ENCODE results near the gene WNT5A.

The WNT5A gene

GRCh38 chr3:55486857-55487380, at the start of gene WNT5A (continued):
- TF ChIP-seq, protein P1, sequence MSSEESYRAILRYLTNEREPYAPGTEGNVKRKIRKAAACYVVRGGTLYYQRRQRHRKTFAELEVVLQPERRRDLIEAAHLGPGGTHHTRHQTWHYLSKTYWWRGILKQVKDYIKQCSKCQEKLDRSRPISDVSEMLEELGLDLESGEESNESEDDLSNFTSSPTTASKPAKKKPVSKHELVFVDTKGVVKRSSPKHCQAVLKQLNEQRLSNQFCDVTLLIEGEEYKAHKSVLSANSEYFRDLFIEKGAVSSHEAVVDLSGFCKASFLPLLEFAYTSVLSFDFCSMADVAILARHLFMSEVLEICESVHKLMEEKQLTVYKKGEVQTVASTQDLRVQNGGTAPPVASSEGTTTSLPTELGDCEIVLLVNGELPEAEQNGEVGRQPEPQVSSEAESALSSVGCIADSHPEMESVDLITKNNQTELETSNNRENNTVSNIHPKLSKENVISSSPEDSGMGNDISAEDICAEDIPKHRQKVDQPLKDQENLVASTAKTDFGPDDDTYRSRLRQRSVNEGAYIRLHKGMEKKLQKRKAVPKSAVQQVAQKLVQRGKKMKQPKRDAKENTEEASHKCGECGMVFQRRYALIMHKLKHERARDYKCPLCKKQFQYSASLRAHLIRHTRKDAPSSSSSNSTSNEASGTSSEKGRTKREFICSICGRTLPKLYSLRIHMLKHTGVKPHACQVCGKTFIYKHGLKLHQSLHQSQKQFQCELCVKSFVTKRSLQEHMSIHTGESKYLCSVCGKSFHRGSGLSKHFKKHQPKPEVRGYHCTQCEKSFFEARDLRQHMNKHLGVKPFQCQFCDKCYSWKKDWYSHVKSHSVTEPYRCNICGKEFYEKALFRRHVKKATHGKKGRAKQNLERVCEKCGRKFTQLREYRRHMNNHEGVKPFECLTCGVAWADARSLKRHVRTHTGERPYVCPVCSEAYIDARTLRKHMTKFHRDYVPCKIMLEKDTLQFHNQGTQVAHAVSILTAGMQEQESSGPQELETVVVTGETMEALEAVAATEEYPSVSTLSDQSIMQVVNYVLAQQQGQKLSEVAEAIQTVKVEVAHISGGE (tag by site-specific recombination; conservative IDR thresholded peaks at IDR 0.05; ENCODE audit: low read depth) = no peak
- peak; percentile 31; the same call in 1 of the 2 replicates for TF ChIP-seq ZNF596 (tag by site-specific recombination; IDR thresholded peaks at IDR 0.05)
- TF ChIP-seq FEZF1 (tag by site-specific recombination; IDR thresholded peaks at IDR 0.05) = peak; percentile 56; the same call in 1 of the 2 replicates
- no peak for TF ChIP-seq ZNF843 (tag by site-specific recombination; IDR thresholded peaks at IDR 0.05)
- no peak for TF ChIP-seq ZNF133 (tag by site-specific recombination; IDR thresholded peaks at IDR 0.05)
- TF ChIP-seq ZBTB20 (tag by site-specific recombination; IDR thresholded peaks at IDR 0.05) = peak; percentile 61; the same call in 1 of the 2 replicates
- no peak for TF ChIP-seq TRIM28 (IDR thresholded peaks at IDR 0.05; ENCODE audit: borderline replicate concordance, low read length)
- no peak for TF ChIP-seq ZNF169 (tag by site-specific recombination; IDR thresholded peaks at IDR 0.05)
- TF ChIP-seq ZXDB (tag by site-specific recombination; IDR thresholded peaks at IDR 0.05) = no peak
- no peak for TF ChIP-seq ZSCAN23 (tag by site-specific recombination; IDR thresholded peaks at IDR 0.05)
- TF ChIP-seq, protein P2, sequence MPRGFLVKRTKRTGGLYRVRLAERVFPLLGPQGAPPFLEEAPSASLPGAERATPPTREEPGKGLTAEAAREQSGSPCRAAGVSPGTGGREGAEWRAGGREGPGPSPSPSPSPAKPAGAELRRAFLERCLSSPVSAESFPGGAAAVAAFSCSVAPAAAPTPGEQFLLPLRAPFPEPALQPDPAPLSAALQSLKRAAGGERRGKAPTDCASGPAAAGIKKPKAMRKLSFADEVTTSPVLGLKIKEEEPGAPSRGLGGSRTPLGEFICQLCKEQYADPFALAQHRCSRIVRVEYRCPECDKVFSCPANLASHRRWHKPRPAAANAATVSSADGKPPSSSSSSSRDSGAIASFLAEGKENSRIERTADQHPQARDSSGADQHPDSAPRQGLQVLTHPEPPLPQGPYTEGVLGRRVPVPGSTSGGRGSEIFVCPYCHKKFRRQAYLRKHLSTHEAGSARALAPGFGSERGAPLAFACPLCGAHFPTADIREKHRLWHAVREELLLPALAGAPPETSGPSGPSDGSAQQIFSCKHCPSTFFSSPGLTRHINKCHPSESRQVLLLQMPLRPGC (tag by site-specific recombination; IDR thresholded peaks at IDR 0.05) = 0 out of 2 replicates have a peak, but pooled peaks have one; percentile 16
- no peak for TF ChIP-seq ZNF629 (tag by site-specific recombination; IDR thresholded peaks at IDR 0.05)
- no peak for TF ChIP-seq SP3 (tag by site-specific recombination; IDR thresholded peaks at IDR 0.05)
- no peak for TF ChIP-seq ZNF221 (tag by site-specific recombination; IDR thresholded peaks at IDR 0.05; ENCODE audit: borderline replicate concordance)
- peak; percentile 87 for TF ChIP-seq ZNF335 (tag by site-specific recombination; conservative IDR thresholded peaks at IDR 0.05)
- no peak for TF ChIP-seq ZNF664 (tag by site-specific recombination; IDR thresholded peaks at IDR 0.05)
- no peak for TF ChIP-seq OSR2 (tag by site-specific recombination; IDR thresholded peaks at IDR 0.05)
- TF ChIP-seq ZNF398 (tag by site-specific recombination; IDR thresholded peaks at IDR 0.05) = peak; percentile 67
- TF ChIP-seq ZBTB17 (tag by site-specific recombination; IDR thresholded peaks at IDR 0.05) = peak; percentile 34; the same call in 1 of the 2 replicates
- peak; percentile 54 for TF ChIP-seq ZNF366 (tag by site-specific recombination; conservative IDR thresholded peaks at IDR 0.05)

DNA sequence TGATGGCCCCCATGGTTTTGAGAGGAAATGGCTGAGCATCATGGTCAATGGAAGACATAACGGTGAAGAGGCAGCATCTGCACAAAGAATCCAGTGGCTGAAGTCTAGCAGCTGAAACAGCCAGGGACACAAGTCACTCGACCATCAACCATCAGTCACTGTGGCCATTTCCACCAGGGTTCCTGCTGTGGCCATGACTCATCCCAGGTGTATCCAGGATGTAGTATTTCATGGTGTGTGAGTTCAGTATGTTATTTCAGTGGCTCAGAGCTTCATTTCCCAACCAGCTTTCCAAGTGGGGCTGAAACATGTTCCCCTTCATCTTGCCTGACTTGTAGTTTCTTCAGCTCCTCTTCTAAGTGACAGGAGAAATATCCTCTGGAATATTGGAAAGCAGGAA, 47.8 kb upstream of the WNT5A start:
- Histone ChIP-seq H3K27ac (ENCODE audit: extremely low read depth, low read depth, low read length) (no peak overlapping the region), H3K4me3 (ENCODE audit: low read depth, low read length) (no peak overlapping the region), H3K4me1 (ENCODE audit: control insufficient read depth, insufficient read depth, low read length) (no peaks in the 10 kb centered on the region), H3K9me3 (ENCODE audit: control insufficient read depth, insufficient read depth, low read depth, low read length) (no peaks in the 10 kb centered on the region), H3K36me3 (ENCODE audit: control insufficient read depth in 2 of 2, insufficient read depth in 1 of 2, low read length in 2 of 2) (no peaks in the 10 kb centered on the region)
- TF ChIP-seq ZNF112 (tag by site-specific recombination; IDR thresholded peaks at IDR 0.05) (no peak), ZSCAN4 (tag by site-specific recombination; IDR thresholded peaks at IDR 0.05) (no peak), ZNF514 (tag by site-specific recombination; IDR thresholded peaks at IDR 0.05) (no peak), ZNF184 (tag by site-specific recombination; IDR thresholded peaks at IDR 0.05) (no peak), ZNF596 (tag by site-specific recombination; IDR thresholded peaks at IDR 0.05) (no peak), ZNF843 (tag by site-specific recombination; IDR thresholded peaks at IDR 0.05) (no peak), ZNF670 (tag by site-specific recombination; IDR thresholded peaks at IDR 0.05; ENCODE audit: low read depth) (no peak), ZNF211 (tag by site-specific recombination; IDR thresholded peaks at IDR 0.05; ENCODE audit: low read depth) (no peak), ZNF311 (tag by site-specific recombination; IDR thresholded peaks at IDR 0.05; ENCODE audit: borderline replicate concordance) (no peak)
- CTCF ChIA-PET = interaction anchor here (0.5 to 0.7 kb wide), 2 partner anchors 166 to 451 kb away, joined by 3 to 4 read pairs; no protein-coding TSS in a partner anchor
- POLR2A ChIA-PET = interaction anchor here (0.5 kb wide), 1 partner anchor 10 kb away, joined by 12 read pairs; no protein-coding TSS in a partner anchor

Data from HEK293 (cell line).